H1 (cell line): Measurements from ENCODE around the gene ARRB1. TPM values are rescaled to one million over a fixed set of nuclear protein-coding genes. Genes with fewer than 3 reads are reported as not detected.

Source experiments
- CHD1 ChIP-seq: IDR thresholded peaks from 2 replicates; pipeline ENCODE4 v1.6.1; 2012; ENCODE audit warnings: low read depth, low read length, improper control_type of control experiment
- HDAC2 ChIP-seq, 2 experiments: fragments of 300-600 bp in 1 of 2; sonication (generic) in 1 of 2; IDR thresholded peaks; 2 replicates each; pipeline ENCODE4 v1.6.1; 2011 to 2012; ENCODE audit warnings: low read depth in 2 of 2, low read length in 2 of 2, mild to moderate bottlenecking in 2 of 2, moderate library complexity in 2 of 2, borderline replicate concordance in 1 of 2, inconsistent platforms in 1 of 2
- KDM5A ChIP-seq: fragments of 200-600 bp; IDR thresholded peaks from 2 replicates; pipeline ENCODE4 v1.7.1; 2012; ENCODE audit warnings: mild to moderate bottlenecking, low read length, inconsistent platforms, mixed read lengths
- MAFK ChIP-seq: IDR thresholded peaks from 2 replicates; pipeline ENCODE4 v1.6.1; 2012; ENCODE audit warnings: low read depth, mild to moderate bottlenecking, improper control_type of control experiment, low read length
- POLR2A ChIP-seq, 2 experiments: IDR thresholded peaks; 1 replicate in 1 of 2; 2 replicates in 1 of 2; pipeline ENCODE4 v1.6.1; 2011; ENCODE audit warnings: low read depth in 2 of 2, low read length in 2 of 2, mild to moderate bottlenecking in 2 of 2; ENCODE audit errors: control extremely low read depth in 1 of 2
- RXRA ChIP-seq: IDR thresholded peaks from 2 replicates; pipeline ENCODE4 v1.6.1; 2011; ENCODE audit warnings: low read depth, mild to moderate bottlenecking, low read length, moderate library complexity; ENCODE audit not compliant: insufficient read depth
- SIN3A ChIP-seq, 2 experiments: IDR thresholded peaks in 1 of 2; conservative IDR thresholded peaks in 1 of 2; 2 replicates each; pipeline ENCODE4 v1.6.1; 2011 to 2012; ENCODE audit warnings: low read length in 2 of 2, improper control_type of control experiment in 1 of 2, low read depth in 1 of 2, mild to moderate bottlenecking in 1 of 2
- SIRT6 ChIP-seq: IDR thresholded peaks from one replicate; pipeline ENCODE4 v1.7.1; 2012; ENCODE audit warnings: low read length, inconsistent platforms
- SP4 ChIP-seq: IDR thresholded peaks from 2 replicates; pipeline ENCODE4 v1.6.1; 2012; ENCODE audit warnings: low read length, inconsistent platforms
- SRF ChIP-seq: IDR thresholded peaks from 2 replicates; pipeline ENCODE4 v1.6.1; 2011; ENCODE audit warnings: mild to moderate bottlenecking, low read depth, low read length, moderate library complexity
- TCF12 ChIP-seq: IDR thresholded peaks from 2 replicates; pipeline ENCODE4 v1.6.1; 2011; ENCODE audit warnings: low read depth, mild to moderate bottlenecking, low read length
- polyA plus RNA-seq, 7 experiments: library from polyadenylated mRNA; depleted of rRNA in 3 of 7; stranded (reverse) in 5 of 7; unstranded in 2 of 7; fragments of >200 nt in 5 of 7; fragments of 200-250 nt in 2 of 7; gene quantifications; 1 replicate in 5 of 7; 2 replicates in 1 of 7; 4 replicates in 1 of 7; pipeline versions ENCODE4 v1.2.1 to v1.2.3, GENCODE V29; 2011 to 2013; ENCODE audit warnings: missing spikeins in 2 of 7, mixed read lengths in 2 of 7
- total RNA-seq: library from RNA; stranded (reverse); fragmentation: NEBNext Ultra II Directional; extraction: Animal tissue kit (Norgen Biotek cat#: 25700); gene quantifications from 2 replicates; pipeline ENCODE4 v1.2.1, GENCODE V29; 2021

Gene ARRB1
- total and polyA plus RNA-seq, 2 of the 8 experiments (the other 6 are each of a cell fraction or from before 2014, with no cell fraction given), result 9.4 to 31.8 TPM

GRCh38 chr11:75268626-75269366 is 82.7 kb downstream of the ARRB1 start (continued):
- TF ChIP-seq SIN3A (conservative IDR thresholded peaks at IDR 0.05 in 1 of 2, IDR thresholded peaks at IDR 0.05 in 1 of 2; ENCODE audit: low read depth in 1 of 2, low read length in 2 of 2) (no peak), TCF12 (no peak), SP4 (no peak), MAFK (no peak), RXRA (no peak), CHD1 (no peak), SRF (no peak), POLR2A (IDR thresholded peaks at IDR 0.05; ENCODE audit: control extremely low read depth in 1 of 2, low read depth in 2 of 2, low read length in 2 of 2) (no peak), HDAC2 (IDR thresholded peaks at IDR 0.05; ENCODE audit: borderline replicate concordance in 1 of 2, low read depth in 2 of 2, low read length in 2 of 2) (no peak), KDM5A (no peak), SIRT6 (no peak)
